GM21786 (cell line): ENCODE results near the gene TPST2.

Source experiments
- ATAC-seq: cut with Tn5 transposase; IDR thresholded peaks from one replicate; pipeline ENCODE4 v1.9.1; 2021; ENCODE audit not compliant: unreplicated experiment

The TPST2 gene

DNA sequence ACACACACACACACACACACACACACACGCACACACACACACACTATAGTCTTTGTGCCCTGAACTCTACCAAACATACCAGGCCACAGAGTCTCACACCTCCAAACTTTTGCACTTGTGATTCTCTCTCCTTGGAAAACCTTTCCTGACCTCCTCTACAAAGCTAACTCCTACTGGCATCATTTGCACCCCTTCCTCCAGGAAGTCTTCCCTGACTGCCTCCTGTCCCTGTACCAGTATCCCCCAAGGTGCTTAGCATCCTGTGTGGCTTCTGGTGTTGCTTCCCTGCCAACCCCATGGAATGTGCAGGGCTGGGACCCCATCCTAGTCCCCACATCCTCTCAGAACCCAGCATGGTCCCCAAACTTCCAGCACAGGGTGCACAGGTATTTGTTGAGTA is 8.9 kb downstream of the TPST2 start:
- ATAC-seq, result no peak

DNA sequence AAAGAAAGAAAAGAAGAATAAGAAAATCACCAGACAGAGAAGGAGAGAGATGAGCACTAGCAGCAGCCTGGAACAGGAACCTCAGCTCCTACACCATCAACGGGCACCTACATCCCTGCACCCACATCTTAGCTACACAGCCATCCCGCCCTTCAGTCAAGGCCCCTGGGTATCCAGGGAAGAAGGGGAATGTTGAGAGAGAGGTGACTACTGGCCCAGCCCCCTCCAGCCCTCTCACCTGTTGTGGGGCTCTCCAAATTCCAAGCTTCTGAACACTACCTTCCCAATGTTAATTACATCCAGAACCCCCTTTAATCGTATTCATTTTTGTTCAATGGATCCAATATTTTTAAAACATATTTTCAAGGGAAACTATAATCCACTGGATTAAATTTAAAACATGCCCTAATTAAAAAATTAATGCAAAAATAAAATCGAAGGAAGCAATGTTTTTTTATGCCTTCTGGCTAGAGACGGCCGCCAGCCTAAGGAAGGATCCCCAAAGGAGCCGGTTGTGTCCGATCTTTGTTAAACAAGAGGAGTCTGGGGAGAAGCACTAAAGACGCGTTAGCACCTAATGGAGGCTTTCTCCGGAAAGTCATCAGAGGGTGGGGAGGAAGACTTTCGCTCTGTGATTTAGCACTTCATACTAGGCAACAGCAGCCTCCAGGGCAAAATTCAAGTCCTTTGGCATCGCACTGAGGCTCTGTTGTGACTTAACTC is 9.5 kb downstream of the TPST2 start:
- no peak for ATAC-seq

DNA sequence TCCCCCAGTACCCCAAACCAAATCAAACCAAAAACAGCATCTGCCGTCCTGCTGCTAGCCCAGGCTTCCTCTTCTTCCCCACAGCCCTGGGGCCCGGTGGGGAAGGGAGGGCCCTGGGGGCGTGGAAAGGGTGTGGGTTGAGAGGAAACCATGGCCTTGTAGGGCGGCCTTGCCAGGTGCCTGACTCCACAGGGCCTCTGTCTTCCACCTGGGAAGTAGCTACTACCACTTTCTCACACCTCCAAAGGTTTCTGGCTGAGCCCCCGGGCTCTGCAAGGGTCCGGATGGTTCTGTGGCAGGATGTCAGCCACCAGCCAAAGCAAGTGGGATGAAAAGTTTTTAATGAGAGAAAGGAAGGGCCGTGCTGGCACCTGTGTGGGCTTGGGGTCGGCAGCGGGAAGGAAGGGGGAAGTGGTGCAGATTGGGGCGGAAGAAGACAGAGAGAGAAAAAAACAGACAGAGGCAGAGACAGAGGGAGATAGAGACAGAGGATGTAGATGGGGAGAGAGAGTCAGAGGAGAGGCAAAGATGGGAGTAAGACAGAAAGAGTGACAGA is 10.5 kb downstream of the TPST2 start:
- ATAC-seq, result no peak

DNA sequence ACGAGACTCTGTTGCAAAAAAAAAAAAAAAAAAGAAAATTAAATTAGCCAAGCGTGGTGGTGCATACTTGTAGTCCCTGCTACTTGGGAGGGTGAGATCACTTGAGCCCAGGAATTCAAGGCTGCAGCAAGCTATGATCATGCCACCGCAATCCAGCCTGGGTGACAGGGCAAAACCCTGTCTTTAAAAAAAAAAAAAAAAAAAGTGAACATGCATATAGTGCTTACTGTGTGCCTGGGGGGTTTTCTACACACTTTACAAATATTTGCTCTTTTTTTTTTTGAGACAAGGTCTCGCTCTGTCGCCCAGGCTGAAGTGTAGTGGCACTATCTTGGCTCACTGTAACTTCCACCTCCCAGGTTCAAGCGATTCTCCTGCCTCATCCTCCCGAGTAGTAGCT is 12.9 kb downstream of the TPST2 start:
- ATAC-seq, result no peak

DNA sequence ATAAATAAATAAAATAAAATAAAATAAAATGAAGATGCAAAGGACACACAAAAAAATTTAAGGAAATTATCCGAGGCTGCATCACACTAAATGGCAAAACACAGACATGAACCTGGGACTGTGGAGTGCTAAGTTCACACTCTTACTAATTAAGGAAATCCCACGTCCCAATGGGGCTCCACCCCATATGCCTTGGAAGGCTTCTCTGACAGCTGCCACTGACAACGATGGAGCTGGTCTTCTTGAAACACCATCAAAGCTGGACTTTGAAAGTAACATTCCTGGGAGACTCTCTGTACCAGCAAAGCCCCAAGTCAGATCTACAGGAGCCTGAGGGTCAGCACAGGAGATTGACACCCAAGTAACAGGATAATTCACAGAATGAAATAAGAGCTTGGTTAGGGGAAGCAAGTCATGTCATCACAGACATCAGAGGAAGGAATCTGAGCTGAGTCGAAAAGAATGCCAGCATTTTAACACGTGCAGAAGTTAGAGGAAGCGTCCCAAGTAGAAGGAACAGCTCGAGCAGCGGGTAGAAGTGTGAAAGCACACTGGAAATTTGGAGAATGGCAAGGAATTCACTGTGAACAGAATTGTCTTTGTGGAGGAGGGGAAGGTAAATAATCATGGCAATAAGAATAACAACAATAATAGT is 13.8 kb downstream of the TPST2 start:
- no peak for ATAC-seq

DNA sequence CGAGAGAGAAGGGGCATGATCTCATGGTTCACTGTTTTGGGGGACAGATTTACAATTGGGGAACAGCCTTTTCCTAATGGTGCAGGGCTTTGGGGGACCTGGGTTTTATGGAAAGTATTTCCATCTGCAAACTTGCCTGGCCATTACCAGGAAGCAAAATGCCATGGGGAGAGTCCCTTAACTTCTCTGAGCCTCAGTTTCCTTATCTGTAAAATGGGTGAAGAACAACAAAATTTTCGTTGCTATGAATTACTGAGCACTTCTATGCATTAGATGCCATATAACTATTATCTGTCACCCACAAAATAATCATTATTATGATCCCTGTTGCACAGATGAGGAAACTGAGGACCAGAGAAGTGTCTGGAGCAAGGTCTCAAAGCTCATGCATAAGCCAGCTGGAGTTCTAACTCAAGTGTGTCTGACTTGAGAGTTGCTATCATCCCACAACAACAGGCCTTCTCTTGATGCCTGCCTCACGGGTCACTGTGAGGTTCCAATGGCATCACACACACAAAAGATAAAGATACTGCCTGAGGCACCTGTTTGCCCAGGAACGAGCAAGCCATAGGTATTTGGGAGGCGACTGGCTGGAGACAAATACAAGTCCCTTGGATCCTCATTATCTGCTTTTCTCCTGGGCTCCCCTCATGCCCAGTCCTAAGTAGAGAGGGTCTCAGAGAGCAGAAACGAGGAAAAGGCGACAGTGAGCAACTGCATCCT is 15.8 kb downstream of the TPST2 start:
- ATAC-seq, result no peak

DNA sequence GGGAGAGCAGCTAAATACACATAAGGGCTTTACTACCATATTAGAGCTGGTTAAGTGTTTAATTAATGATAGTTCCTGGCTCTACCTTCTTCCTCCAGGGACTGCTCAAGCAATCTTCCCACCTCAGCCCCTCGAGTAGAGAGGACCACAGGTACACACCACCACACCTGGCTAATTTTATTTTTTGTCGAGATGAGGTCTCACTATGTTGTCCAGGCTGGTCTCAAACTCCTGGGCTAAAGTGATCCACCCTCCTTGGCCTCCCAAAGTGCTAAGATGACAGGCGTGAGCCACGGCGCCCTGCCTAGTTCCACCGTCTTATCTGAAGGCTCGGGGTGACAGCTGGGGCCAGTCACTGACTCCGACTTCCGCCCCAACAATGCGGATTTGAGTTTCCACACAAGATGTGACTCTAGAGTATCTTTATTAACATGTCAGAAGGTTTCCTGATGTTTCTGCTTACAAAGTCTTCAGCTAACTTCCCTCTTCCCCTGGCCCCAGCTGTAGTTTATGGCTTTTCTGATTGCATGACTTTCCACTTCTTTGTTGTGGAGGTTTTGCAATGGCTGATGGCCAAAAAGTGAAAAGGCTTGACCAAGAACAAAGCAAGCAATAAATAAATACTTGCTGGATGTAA is 16.8 kb downstream of the TPST2 start:
- no peak for ATAC-seq

DNA sequence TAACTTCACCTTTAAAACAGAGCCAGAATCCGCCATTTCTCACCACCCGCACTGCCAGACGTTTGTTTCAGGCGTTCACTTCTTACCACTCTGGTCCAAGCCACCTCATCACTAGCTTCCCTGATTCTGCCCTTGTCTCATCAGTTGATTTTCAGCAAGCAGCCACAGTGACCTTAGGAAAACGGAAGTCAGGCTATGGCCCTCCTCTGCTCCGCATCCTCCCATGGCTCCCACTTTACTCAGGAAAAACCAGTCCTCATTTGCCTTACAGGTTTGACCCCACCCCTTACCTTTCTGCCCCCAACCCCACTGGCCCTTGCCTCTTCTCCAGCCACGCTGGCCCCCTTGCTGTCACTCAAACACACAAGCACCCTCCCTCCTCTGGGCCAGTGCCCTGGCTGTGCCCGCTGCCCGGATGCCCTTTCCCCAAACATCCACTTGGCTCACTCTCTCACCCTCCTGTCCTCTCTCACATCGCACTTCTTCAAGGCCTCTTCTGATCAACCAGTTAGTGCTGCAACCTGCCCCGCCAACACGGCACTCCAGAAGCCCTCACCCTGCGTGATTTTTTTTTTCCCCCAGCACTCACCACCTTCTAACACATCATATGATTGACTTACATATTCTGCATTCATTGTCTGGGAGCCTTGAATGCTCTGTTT is 18.9 kb downstream of the TPST2 start:
- no peak for ATAC-seq

DNA sequence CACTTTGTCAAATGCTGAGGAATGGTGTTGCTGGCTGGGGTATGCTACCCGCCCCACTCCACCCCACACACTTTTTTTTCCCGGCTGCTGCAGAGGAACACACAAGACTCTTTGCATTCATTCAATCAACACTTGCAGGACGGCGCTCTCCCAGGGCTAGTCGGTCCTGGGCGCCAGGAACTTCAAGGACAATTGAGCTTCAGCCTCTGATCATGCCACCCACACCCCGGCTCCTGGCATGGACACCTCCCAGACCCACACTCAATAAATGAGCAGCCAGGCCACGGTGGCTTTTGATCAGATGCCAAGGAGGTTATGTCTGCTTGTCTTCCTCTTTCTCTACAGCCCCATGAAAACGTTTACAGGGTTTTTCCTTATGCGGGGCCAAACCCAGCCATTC is 19.8 kb downstream of the TPST2 start:
- ATAC-seq, result no peak

DNA sequence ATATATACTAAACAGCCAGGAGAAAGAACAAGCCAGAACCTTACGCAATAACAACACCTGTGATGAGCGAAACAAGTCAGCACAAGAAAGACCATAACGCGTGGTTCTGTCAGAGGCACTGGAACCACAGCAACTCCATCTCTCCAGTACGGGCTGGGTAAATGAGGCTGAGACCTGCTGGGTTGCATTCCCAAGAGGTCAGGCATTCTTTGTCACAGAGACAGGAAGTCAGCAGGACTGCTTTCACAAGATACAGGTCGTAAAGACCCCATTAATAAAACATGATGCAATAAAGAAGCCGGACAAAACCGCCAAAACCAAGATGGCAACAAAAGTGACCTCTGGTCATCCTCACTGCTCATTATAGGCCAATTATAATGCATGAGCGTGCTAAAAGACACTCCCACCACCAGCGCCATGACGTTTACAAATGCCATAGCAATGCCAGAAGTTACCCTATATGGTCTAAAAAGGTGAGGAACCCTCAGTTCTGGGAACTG is 21.7 kb downstream of the TPST2 start:
- ATAC-seq, result no peak

DNA sequence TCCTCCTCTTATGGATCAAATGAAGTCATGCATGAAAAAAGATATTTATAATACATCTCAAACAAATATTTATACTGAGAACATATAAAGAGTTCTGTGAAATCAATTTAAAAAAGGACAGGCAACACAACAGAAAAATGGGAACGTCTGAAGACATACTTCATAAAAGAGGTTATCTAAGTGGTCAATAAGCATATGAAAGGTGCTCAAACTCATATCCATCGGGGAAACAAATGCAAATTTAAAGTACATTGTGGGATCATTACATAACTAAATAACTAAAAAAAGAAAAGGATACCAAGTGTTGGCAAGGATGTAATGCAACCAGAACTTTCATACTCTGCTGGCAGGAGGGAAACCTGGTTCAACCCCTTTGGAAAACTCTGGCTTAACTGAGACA is 22.3 kb downstream of the TPST2 start:
- no peak for ATAC-seq

DNA sequence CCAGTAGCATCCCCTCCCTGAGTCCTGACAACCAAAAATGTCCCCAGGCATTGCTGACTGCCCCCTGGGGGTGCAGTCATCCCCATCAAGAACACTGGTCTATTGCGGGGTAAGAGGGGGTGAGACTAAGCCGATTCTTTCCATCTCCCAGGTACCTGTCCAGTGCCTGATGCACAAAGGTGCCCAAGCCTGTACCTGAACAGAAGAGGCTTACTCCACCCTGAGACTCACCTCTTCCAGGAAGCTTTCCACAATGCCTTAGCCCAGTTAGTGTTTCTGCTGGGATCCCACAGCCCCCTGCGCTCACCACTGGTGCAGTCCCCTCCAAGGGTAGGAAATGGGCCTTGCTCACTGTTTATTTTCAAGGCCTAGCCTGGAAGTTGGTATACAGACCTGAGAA is 22.9 kb downstream of the TPST2 start:
- ATAC-seq, result no peak

DNA sequence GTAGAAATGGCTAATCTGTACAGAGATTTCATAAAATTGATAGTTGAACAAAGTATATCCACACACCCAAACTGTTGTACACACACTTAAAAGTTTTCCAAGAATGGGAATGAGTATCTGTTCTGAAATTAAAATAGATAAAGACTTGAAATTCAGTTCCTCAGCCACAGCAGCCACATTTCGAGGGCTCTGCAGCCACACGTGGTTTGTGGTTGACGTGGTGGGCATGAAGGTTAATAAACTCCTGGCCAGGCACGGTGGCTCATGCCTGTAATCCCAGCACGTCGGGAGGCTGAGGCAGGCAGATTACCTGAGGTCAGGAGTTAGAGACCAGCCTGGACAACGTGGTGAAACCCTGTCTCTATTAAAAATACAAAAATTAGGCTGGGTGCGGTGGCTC is 24.0 kb downstream of the TPST2 start:
- ATAC-seq, result no peak

DNA sequence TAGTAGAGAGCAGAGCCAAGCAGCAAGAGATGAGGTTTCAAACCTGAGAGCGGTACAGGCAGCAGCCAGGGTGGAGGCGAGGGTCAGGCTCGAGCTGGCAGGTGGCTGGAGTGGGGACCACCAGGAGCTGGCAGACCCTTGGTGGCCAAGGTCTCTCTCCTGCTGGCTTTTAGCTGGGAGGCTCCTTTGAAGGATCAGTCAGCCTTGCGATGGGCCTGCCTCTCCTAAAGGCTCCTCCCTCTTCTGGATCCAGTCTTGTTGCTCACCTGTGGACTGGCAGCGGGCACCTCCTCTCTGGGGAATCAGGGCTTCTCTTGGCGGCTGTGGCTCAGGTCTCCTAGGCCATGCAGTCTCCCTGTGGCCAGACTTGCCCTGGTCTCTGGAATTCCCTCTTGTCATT is 24.8 kb downstream of the TPST2 start:
- no peak for ATAC-seq

DNA sequence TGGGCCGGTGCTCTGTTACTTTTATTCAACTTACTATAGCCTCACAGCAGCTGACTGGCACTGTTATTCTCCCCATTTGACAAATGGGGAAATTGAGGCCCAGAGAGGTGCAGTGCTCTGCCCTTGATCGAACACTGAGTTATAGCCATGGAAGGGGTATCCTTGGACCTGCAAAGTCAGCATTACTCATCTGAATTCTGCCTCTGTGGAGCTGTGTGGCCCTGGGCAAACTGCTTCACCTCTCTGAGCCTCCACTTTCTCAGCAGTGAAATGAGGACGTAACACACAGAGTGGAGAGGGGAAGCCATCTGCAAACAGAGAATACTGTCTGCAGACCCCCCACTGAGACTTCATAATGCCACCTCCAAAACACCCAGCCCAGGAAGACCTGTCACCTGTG is 25.3 kb downstream of the TPST2 start:
- no peak for ATAC-seq

DNA sequence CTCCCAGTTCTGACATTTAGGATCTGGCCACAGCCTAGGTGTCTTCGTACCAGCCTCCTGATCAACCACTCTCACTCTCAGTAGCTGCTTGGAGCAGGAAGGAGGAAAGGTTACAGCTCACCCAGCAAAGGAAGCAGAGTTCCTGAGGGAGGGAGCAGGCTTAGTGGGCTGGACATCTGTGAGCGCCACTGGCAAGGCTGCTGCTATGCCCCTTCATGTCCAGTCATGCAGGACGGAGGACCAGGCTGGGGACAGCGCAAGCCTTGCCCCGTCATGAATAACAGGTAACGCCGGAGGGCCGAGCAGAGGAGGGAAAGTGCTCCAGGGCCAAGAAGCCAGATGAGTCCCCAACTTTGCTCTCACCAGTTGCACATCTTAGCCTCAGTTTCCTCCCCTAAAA is 25.8 kb downstream of the TPST2 start:
- no peak for ATAC-seq

DNA sequence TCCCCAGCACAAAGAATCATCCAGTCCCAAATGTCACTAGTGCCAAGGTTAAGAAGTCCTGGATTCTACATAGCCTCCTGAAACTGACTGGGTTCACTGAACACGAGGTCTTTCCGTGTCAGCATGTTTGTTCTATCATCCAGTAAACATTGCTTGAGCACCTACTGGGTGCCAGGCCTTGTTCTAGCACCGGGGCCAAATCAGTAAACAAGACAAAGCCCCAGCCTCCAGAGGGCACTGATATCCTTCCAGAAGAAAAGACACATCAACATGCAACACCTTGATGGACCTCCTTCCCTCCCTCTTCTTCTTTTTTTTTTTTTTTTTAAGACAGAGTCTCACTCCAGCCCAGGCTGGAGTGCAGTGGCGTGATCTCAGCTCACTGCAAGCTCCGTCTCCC is 26.9 kb downstream of the TPST2 start:
- ATAC-seq, result no peak

DNA sequence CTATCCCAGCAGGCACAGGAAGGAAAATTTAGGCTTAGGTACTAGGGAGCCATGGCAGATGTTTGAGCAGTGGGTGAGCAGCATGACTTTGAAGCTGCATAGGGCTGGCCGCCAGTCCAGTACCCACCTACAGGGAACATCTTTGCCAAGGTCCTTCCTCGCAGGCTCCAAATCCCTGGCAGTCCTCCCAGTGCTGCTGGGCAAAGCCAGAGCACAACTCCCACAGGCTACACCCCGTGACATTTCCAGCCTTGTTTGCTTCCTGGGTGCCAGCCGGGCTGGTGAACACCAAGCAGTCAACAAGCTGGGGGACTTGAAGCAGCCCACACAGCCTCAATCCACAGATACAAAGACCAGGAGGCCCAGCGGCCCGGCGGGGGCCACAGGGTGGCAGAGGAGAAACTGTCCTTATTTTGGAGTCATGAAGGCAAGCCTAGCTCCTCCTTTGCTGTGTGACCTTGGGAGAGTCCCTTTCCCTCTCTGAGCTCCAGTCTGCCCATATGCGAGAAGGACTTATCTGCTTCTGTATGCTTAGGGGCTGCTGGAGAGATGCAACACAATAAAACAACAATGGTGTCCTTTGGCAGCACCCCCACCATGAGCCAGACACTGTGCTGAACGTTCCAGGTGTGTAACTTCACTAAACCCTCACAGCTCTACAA is 28.0 kb downstream of the TPST2 start:
- no peak for ATAC-seq

DNA sequence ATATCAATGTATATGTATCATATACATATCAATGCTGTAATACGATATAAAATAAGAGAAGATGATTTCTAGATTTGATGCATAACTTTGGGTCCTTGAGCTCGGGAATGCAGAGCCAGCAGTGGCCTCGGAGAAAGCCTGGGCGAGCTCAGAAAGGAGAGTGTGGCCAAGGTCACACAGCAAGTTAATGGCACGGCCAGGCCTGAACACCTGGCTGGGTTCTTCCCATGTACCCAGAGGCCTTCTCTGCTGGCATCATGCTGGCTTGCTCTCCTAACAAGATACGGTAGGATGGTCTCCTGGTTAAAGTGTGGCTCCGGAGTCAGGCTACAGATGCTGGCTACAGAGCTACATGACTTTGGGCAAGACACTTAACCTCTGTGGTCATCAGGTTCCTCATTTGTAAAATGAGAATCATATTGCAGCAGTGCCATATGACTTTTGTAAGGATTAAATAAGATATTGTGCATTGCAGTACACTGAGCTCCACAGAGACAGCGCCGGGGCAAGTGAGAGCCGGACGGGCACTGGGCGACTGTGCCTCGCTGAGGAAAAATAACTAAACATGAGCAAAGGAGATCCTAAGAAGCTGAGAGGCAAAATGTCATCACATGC is 29.9 kb downstream of the TPST2 start:
- no peak for ATAC-seq
